ENCODE measurements around the gene TLE4.
"Not testable (repeated sequence)": the region's sequence is repeated elsewhere in the genome, so short reads cannot be mapped to it uniquely, and the experiment has no call there.

Gene TLE4

DNA sequence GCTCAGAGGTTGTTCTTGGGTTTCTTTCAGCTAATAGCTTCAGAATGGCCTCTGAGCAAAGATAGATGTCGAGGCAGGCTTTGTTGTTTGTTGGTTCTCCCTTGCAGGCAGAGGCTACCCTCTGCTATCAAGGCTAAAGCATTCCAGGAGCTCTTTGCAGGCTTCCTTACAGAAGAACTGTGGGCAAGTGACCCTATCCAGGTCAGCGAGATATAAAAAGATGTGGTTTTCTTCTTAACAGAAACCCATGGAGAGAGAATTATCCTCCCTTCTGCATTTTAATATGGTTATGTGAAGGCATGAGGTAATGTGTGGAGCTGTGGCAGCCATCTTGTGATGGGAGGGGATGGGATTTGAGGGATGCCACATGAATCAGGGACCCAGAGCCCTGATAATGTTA lies 67.0 kb downstream of the TLE4 start:
- DNase-seq = no peak

DNA sequence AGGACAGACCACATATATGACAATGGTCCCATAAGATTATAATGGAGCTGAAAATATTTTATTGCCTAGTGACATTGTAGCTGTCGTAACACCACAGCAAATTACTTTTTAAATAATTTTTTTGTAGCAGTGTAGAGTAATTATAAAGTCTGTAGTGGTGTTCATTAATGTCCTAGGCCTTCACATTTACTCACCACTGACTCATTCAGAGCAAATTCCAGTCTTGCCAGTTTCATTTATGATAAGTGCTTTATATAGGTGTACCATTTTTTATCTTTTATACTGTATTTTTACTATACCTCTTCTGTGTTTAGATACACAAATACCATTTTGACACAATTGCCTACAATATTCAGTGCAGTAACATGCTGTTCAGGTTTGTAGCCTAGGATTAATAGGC lies 67.6 kb downstream of the TLE4 start:
- DNase-seq = no peak

DNA sequence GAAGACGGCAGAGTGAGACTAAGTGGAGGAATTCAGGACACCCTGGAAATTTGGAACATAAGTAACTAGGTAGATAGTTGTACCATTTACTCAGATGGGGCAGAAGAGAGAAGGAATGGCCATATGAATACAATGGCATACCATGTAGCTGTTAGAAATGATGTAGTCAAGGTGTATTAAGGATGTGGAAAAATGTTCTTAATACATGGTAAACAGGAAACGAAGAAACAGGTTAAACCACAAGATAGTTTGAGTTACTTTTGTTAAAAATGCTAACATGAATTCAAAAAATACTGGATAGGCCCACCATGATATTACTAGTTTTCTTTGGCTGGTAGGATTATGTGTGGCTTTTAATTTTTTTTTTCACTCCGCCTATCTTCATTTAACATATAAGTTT lies 68.3 kb downstream of the TLE4 start:
- not testable (repeated sequence) for DNase-seq

DNA sequence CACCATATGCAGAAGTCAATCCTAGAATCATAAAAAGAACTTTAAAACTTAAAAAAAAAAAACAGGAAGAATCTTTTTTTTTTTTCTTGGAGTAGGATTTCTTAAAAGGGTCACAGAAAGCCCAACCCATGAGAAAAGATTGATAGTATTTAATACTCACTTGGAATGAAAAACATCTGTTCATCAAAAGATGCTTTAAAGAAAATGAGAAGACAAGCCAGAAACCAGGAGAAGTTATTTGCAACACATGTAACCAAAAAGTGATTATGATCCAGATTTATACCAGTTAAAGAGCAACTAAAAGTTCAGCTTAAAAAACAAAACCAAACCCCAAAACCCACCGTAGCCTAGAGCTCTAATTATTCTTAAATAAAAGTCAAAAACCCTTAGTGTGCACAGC lies 69.3 kb downstream of the TLE4 start:
- DNase-seq = no peak

DNA sequence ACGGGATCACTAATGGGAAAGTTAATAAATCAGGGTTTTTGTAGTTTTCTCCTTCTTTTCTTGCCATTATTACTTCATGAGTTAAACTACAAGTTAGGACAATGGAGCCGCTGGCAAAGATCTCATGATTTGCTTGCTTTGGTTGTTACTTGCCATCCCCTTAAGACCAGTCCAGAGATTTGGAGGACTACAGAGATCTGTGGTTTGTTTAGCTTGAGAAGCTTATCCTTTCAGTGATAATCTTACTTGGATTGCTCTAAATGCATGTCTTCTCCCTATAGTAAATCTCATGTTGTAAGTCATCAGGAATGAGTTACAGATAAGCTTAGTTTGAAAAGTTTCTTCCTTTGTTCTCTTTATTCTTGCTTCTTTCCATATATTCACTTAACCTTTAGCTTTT lies 70.9 kb downstream of the TLE4 start:
- no peak for DNase-seq

DNA sequence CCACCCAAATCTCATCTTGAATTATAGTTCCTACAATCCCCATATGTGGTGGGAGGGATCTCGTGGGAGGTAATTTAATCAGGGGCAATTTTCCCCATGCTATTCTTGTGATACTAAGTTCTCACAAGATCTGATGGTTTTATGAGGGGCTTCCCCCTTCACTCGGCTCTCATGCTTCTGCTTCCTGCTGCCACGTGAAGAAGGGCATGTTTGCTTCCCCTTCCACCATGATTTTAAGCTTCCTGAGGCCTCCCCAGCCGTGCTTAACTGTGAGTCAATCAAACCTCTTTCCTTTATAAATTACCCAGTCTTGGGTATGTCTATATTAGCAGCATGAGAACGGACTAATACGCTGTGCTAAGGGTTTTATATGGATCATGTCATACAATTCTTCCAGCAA lies 72.3 kb downstream of the TLE4 start:
- DNase-seq = no peak

DNA sequence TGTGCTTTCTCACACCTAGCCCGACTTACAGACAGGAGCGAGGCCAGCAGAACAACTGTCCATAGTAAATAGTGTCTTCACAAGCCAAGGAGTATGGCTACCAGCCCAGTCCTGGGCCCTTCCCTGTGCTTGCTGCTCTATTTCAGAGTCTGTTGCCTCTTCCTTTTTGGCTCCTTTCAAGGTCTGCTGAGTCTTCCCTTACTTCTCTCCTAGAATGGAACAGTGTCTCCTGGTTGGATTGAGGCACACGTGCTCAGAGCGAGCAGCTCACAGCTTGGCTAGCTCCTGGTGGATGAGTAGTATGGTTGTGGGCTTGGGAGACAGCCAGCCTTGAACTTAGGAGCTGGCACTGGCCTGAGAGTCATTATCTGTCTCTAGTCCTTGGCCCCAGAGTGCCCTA lies 72.8 kb downstream of the TLE4 start:
- no peak for DNase-seq

DNA sequence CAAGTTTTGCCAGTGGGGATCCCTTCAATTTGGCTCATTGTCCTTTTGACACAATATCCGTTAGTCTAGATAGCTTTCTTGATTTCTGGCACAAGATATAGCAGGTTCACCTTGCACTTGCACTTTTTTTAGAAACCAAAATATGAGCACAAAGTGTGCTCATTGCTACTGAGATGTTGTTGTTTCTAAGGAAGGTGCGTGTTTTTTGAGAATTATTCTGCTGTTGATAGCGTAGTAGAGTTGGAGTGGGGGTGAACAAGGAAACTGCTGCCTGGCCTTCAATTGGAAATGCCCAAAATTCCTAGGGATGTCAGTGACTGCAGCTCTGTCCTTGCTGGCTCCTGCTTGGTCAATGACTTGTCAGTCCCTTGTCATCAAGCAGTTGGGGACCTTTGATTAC lies 73.3 kb downstream of the TLE4 start:
- DNase-seq = no peak

DNA sequence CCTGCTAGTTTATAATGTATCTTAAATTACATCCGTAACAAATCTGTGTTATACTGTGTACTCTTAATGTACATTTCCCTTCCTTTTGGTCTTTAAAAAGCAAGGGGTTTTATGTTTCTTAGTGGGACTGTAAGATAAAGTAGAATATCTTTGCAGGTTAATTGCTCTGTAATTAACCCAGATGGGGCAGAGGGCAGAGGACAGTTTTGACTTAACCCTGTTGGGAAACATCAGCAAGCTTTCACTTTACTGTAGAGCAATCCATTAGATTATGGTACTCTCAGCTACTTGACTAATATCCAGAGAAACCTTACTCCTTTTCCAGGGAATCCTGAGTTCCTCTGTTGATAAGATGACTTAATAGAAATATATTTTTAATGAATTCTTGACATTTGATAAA lies 74.3 kb downstream of the TLE4 start:
- no peak for DNase-seq

DNA sequence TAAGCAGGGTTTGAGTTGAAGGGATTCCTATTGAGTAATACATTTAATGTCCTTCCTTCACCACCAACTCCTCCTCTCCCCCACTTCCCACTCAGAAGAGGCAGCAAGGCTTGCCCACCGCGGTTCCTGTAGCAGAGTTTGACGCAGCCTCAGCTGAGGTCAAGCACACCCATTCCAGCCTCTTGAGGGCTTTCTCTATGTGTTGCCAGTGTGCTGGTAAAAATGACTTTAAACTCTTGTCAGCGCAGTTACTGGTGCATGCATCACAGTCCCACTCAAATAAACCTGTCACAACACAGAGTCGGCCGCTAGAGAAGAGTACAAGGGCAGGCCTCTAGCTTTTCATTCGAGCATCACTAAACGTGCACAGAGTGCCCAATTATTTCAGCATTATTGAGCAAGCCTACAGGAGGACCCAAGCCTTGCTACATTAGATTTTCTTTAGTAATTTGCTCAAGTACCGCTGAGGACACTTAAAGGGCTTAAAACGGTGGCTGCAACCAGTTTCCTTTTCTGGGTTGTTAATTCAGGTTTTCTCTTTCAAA lies 79.6 kb downstream of the TLE4 start:
- DNase-seq = no peak

DNA sequence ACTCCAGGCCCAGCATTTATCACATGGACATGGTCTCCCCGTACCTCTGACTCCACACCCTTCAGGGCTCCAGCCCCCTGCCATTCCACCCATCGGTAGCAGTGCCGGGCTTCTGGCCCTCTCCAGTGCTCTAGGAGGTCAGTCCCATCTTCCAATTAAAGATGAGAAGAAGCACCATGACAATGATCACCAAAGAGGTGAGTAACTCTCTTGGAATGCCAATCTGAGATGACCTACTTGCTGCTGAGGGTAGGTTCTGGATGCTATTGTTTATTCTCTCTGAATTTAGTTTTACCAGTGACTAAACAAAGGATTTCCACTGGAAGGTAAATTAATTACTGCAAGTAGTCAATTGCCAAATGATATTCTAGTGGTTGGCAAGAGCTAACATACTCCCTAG lies 80.8 kb downstream of the TLE4 start:
- DNase-seq = no peak

DNA sequence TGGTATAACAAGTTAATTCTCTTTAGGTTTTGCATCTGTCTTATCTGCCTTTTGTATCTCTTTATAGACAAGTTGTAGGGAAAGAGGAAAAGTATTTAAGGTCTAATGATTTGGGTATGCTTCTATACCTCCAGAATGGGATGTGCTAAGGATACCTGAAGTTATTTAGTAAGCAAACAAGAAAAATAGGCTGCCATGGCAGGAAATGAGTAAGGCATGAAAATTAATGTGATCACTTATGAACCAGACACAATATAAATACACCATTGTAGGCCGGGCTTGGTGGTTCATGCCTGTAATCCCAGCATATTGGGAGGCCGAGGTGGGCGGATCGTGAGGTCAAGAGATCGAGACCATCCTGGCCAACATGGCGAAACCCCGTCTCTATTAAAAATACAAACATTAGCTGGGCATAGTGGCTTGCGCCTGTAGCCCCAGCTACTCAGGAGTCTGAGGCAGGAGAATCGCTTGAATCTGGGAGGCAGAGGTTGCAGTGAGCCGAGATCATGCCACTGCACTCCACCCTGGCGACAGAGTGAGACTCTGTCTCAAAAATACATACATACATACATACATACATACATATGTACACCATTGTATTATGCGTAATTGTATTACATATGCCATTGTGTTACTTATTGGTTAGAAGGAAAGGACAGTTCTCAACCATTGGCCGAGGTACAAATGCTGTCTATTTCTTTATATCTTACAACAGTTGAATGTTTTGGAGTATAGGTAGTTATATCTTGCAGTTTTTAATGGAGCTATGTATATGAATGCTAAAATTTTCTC lies 83.0 kb downstream of the TLE4 start:
- DNase-seq = not testable (repeated sequence)

DNA sequence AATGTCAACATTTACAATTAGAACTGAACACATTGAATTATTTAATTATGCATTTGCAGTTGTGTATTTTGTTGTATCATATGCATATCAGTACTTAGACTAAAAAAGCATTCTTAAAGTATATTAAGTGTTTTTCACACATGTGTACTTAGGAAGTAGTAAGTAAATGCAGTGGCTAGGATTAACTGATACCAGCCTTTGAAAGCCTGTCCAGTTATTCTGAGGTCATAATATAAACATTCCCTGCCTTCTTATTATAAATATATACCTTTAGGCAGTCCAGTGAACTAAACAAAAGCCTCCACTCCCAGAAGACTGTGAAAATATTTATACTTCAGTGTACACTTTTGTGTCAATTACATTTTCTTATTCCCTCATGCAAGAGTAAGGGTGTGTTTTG lies 83.8 kb downstream of the TLE4 start:
- DNase-seq = no peak

DNA sequence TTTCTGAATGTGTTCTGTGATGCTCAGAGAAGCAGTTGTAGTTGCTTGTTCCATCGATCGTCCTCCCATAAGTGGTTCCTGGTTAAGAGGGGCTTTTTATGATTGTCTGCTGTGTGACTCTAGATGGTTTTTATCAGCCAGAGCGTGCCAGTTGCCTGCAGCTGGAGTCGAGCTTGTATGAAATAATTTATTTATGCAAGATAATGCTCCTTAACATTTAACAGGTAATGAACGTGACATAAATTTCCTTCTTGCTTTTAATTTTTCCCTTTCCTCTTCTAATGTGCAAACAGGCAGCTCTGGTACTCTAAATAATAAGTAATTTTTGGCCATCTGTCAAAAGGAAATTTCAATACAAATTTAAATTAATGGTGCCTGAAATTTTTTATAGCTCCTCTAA lies 84.4 kb downstream of the TLE4 start:
- DNase-seq = no peak

DNA sequence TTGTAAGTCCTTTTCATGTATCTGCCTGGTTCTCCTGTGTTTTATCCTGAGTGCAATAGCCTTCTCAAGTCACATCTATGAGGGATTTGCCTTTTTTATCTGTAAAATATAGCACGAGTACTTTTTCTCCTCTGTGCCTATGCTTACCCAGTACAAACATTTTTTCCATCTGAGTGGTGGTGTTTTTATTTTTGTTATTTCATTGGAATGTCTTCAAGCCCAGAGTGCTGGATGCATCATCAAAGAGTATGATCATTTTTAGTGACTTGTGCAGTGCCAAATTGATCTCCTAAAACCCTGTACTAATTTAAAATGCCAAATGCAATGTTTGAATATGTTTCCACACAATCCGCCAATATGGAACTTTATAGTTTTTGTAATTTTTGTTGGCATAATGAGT lies 86.1 kb downstream of the TLE4 start:
- no peak for DNase-seq

DNA sequence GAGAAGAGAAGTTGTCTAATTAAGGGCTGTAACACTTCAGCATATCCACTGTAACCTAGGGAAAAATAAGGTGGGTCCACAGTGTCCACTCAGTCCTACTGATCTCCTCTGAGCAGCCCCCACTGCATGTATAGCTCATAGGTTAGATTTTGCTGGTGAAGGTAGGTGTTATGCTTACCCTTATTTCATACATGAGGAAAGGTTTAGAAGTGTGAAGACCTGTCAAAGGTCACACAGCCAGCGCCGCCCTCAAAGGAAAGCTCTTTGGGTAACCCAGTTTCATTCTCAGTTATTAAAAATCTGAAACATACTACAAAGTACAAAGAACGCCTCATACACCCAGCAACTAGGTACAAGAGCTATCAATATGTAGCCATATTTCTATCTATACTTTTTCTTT lies 87.2 kb downstream of the TLE4 start:
- no peak for DNase-seq

DNA sequence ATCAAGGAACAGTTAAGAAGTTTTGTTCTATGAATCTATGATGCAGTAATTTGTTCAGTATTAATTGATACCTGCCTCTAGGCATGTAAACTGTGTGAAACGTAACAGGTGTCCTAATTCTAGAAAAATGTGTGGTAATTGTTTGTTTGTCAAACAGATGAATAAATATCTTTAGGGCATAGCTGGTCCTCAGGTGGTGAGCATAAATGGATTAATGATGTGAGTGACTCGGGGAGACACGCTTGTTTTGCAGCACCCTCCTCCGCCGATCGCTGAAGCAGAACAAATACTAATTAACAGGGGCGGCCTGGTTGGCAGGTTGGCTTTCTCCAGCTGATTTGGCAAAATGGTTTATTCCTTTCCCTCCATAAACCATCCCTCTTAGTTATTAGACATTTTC lies 88.8 kb downstream of the TLE4 start:
- DNase-seq = no peak

DNA sequence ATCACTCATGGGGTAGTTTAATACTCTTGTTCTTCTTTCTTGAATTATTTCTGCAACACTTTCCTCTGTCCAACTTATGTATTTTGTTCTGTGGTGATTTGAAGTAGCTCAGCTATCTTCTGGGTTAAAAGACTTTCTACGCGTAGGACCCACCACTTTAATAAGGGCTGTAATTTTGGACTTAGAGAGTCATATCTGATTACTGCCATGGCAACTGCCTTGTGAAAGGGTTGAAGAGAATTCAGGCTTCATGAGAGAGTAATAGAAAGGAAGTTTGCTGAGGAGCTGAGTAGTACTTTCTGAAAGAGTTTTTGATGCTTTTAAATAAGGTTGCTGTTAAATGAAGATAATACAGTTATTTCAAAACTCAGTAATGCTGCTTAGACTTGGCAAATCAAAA lies 89.5 kb downstream of the TLE4 start:
- DNase-seq = no peak

DNA sequence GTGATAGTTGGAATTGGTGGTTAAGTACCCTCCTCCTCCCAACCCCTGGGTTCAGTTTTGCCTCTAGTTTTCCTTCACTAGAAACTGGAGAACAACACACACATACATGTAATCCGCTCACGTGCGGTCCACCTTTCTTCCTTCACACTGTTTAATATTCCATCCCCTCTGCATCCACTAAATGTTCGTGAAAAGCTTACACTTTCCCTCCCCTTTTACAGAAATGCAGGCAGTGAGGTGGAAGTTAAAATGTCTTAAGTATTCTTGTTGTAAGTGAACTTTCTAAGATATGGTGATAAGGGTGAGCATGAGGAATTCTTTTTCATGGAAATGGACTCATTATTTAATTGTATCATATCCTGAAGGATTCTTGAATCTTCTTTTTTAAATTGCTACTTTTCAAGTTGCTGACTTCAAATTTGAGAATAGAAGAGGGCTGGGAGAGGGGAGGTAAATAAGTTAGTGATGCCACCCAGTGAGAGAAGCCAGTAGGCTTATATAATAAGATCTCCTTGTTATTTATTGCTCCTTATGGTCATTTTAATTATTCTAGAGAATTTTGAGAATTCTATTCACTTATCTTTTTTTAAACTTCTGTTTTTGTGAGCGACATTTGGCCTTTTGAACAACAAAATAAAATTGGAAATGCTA lies 90.2 kb downstream of the TLE4 start:
- no peak for DNase-seq

DNA sequence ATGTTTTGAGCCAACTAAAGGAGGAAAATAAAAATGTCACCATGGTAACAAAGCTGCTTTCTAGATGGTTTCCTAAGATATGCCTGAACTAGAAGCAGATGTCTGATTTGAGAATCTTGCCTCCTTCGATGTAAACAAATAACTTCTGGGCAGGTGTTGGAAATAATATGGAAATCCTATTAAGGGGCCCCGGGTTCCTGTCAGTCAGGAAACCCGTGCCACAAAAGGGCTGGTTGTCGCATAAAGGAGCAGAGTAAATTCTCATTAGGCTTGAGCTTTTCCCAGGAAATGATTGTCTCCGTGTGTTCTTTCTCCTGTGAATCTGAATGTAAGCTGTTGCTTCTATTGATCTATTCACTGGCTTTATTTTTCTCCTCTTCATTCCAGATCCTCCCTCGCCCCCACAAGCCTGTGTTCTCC lies 90.8 kb downstream of the TLE4 start:
- DNase-seq = no peak

DNA sequence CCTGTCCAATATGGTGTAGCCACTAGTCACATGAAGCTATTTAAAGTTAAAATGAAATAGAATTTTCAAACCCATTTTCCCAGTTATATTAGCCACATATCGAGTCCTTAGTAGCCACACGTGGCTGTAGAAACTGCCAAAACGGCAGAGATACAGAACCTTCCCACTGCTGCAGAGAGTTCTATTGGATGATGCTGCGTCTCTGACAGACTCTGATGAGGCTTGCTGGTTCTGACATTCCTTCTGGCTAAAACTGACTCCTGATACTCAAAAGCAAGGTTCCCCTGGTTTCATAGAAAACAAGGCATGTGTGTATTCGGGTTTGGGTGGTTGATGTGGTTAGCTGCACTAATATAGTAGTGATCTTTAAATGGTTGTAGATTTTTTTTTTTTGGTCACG lies 91.5 kb downstream of the TLE4 start:
- no peak for DNase-seq

DNA sequence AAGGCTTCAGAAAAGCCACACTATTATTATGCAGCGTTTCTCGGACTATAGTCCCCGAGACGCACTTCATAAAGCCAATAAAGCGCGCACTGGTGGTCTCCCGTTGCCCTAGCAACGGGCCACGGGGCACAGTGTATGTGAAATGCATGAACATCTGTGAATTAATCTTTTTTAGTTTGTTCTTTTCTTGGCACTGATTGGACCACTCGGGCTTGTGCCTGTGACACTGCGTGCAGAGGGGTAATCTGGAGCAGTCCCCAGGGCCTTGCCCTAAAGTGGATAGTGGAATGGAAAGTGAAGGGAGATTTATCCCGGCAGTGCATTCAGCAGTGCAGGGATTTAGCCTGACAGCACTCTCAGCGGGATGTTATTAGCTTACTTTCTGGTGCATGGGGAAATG lies 92.1 kb downstream of the TLE4 start:
- DNase-seq = no peak

DNA sequence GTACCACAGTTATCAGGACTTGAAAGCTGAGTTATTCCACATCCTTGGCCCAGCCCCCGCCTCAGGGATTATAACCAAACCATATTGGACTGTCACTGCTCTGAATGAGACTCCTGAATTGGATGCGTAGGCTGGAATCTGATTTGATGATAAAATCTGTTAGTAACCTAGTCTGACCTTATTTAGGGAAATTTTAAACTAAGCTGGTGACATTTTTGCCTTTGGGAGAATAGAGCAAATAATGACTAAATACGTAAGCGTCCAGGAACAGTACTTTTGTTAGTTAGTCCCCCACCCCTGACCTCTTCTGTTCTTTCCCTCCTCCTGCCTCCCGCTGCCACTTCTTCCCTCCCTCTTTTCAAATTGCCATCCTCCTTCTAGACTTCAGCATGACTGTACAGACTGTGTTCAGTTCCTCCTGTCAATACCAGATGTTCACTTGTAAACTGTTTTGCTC lies 92.6 kb downstream of the TLE4 start:
- DNase-seq = no peak

DNA sequence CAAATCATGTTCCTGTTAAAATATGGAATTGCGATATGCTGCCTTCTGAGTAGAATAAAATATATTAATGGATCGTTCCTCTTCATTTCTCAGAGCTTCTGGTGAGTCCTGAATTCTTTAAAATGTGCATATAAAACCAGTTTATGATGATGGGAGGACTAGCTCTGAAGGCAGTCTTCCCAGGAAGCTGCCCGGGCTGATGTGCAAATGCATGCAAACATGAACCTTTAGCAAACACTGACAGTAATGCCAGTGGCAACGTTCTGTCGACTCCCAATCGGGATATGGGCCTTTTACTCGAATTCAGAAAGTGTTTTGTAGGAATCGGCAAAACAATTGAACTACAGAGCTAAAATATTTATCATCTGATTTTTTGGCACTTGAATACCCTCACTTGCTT lies 93.6 kb downstream of the TLE4 start:
- no peak for DNase-seq

DNA sequence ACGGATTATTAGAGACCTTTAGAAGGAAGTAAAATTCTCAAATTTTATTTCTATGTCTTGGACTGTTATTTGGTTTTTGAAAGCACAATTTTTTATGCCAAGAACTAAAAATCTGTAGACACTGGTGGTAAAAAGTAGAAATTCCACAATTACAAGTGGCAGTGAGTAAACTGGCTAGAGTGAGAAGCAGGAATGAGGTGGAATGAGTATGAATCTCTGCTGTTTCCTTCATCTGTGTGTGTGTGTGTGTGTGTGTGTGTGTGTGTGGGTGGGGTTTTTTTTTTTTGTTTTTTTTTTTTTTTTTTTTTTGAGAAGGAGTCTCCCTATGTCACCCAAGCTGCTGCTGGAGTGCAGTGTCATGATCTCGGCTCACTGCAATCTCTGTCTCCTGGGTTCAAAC lies 94.2 kb downstream of the TLE4 start:
- no peak for DNase-seq

Data from activated naive CD4-positive, alpha-beta T cell treated with Interleukin-2 at 50 U/mL for 16 hours (primary cell).